Measurements from ENCODE around the gene ARPP21.

- TF ChIP-seq, protein P1, sequence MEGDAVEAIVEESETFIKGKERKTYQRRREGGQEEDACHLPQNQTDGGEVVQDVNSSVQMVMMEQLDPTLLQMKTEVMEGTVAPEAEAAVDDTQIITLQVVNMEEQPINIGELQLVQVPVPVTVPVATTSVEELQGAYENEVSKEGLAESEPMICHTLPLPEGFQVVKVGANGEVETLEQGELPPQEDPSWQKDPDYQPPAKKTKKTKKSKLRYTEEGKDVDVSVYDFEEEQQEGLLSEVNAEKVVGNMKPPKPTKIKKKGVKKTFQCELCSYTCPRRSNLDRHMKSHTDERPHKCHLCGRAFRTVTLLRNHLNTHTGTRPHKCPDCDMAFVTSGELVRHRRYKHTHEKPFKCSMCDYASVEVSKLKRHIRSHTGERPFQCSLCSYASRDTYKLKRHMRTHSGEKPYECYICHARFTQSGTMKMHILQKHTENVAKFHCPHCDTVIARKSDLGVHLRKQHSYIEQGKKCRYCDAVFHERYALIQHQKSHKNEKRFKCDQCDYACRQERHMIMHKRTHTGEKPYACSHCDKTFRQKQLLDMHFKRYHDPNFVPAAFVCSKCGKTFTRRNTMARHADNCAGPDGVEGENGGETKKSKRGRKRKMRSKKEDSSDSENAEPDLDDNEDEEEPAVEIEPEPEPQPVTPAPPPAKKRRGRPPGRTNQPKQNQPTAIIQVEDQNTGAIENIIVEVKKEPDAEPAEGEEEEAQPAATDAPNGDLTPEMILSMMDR (IDR thresholded peaks at IDR 0.05; ENCODE audit: low read depth, low read length): no peak
- TF ChIP-seq EZH2phosphoT487 (IDR thresholded peaks at IDR 0.05; ENCODE audit: low read depth): no peak
Observed at GRCh38 chr3:35746492-35746891, 107.2 kb downstream of the ARPP21 start.
